ENCODE results near the gene TMEM127.

The TMEM127 gene

GRCh38 chr2:96265840-96266679, at the start of gene TMEM127, which contains the start of gene CIAO1:
Gene TMEM127 (minus strand): TSS chr2:96265997. CDS start chr2:96265381, 616 bp downstream.
Gene CIAO1 (plus strand): TSS chr2:96266225. CDS start chr2:96266351, 126 bp downstream.
- Histone ChIP-seq H3K36me3 (ENCODE audit: control insufficient read depth in 2 of 2, insufficient read depth in 2 of 2, low read length in 2 of 2) (peaks cover 32 to 42% of the 10 kb centered on the region in 2 donors), H3K4me3 (ENCODE audit: low read length in 2 of 2) (peak within 1 kb of the TSS; percentile 95 to 96), H3K9ac (ENCODE audit: low read depth in 1 of 2, low read length in 2 of 2) (peak within 1 kb of the TSS; percentile 85 to 97), H3K27ac (ENCODE audit: low read depth in 2 of 2, low read length in 2 of 2) (peak within 1 kb of the TSS; percentile 92 to 93), H3K9me3 (ENCODE audit: control insufficient read depth in 2 of 2, low read length in 2 of 2) (no peaks in the 10 kb centered on the region), H3K27me3 (ENCODE audit: control insufficient read depth in 2 of 2, insufficient read depth in 2 of 2, low read length in 2 of 2) (no peaks in the 10 kb centered on the region), H3K4me1 (ENCODE audit: control insufficient read depth in 2 of 2, insufficient read depth in 2 of 2, low read length in 2 of 2) (peaks cover 32 to 34% of the 10 kb centered on the region in 2 donors)

GRCh38 chr2:96315005-96315399, 49.2 kb upstream of the TMEM127 start:
- Histone ChIP-seq H3K4me1 (ENCODE audit: control insufficient read depth in 2 of 2, insufficient read depth in 2 of 2, low read length in 2 of 2) (no peaks in the 10 kb centered on the region), H3K9me3 (ENCODE audit: control insufficient read depth in 2 of 2, low read length in 2 of 2) (no peaks in the 10 kb centered on the region), H3K27ac (ENCODE audit: low read depth in 2 of 2, low read length in 2 of 2) (no peak overlapping the region)

GRCh38 chr2:96308248-96308647, 42.5 kb upstream of the TMEM127 start:
- Histone ChIP-seq H3K9ac (ENCODE audit: low read depth in 1 of 2, low read length in 2 of 2) (no peak overlapping the region), H3K9me3 (ENCODE audit: control insufficient read depth in 2 of 2, low read length in 2 of 2) (no peaks in the 10 kb centered on the region)

More at GRCh38 chr2:96315005-96315399, 49.2 kb upstream of the TMEM127 start:
- Histone ChIP-seq H3K36me3 (ENCODE audit: control insufficient read depth in 2 of 2, insufficient read depth in 2 of 2, low read length in 2 of 2) (no peaks in the 10 kb centered on the region), H3K27me3 (ENCODE audit: control insufficient read depth in 2 of 2, insufficient read depth in 2 of 2, low read length in 2 of 2) (peaks cover 5 to 10% of the 10 kb centered on the region in 2 donors), H3K4me3 (ENCODE audit: low read length in 2 of 2) (no peak overlapping the region), H3K9ac (ENCODE audit: low read depth in 1 of 2, low read length in 2 of 2) (no peak overlapping the region)

GRCh38 chr2:96306370-96306769, 40.6 kb upstream of the TMEM127 start:
- Histone ChIP-seq H3K36me3 (ENCODE audit: control insufficient read depth in 2 of 2, insufficient read depth in 2 of 2, low read length in 2 of 2) (peaks cover 19 to 21% of the 10 kb centered on the region in 2 donors), H3K27me3 (ENCODE audit: control insufficient read depth in 2 of 2, insufficient read depth in 2 of 2, low read length in 2 of 2) (no peaks in the 10 kb centered on the region), H3K4me1 (ENCODE audit: control insufficient read depth in 2 of 2, insufficient read depth in 2 of 2, low read length in 2 of 2) (peaks cover 9 to 14% of the 10 kb centered on the region in 2 donors), H3K9ac (ENCODE audit: low read depth in 1 of 2, low read length in 2 of 2) (peak overlapping the region; percentile 26 to 88), H3K4me3 (ENCODE audit: low read length in 2 of 2) (peak overlapping the region; percentile 76 to 99), H3K27ac (ENCODE audit: low read depth in 2 of 2, low read length in 2 of 2) (no peak overlapping the region), H3K9me3 (ENCODE audit: control insufficient read depth in 2 of 2, low read length in 2 of 2) (no peaks in the 10 kb centered on the region)

More at GRCh38 chr2:96308248-96308647, 42.5 kb upstream of the TMEM127 start:
- Histone ChIP-seq H3K4me1 (ENCODE audit: control insufficient read depth in 2 of 2, insufficient read depth in 2 of 2, low read length in 2 of 2) (peaks cover 9 to 14% of the 10 kb centered on the region in 2 donors), H3K27ac (ENCODE audit: low read depth in 2 of 2, low read length in 2 of 2) (no peak overlapping the region), H3K4me3 (ENCODE audit: low read length in 2 of 2) (no peak overlapping the region), H3K36me3 (ENCODE audit: control insufficient read depth in 2 of 2, insufficient read depth in 2 of 2, low read length in 2 of 2) (peaks cover under 1 to 2% of the 10 kb centered on the region in 2 donors), H3K27me3 (ENCODE audit: control insufficient read depth in 2 of 2, insufficient read depth in 2 of 2, low read length in 2 of 2) (no peaks in the 10 kb centered on the region)

GRCh38 chr2:96305979-96306308, 40.1 kb upstream of the TMEM127 start:
- Histone ChIP-seq H3K27me3 (ENCODE audit: control insufficient read depth in 2 of 2, insufficient read depth in 2 of 2, low read length in 2 of 2) (no peaks in the 10 kb centered on the region), H3K9me3 (ENCODE audit: control insufficient read depth in 2 of 2, low read length in 2 of 2) (no peaks in the 10 kb centered on the region), H3K9ac (ENCODE audit: low read depth in 1 of 2, low read length in 2 of 2) (peak overlapping the region; percentile 88 to 96), H3K36me3 (ENCODE audit: control insufficient read depth in 2 of 2, insufficient read depth in 2 of 2, low read length in 2 of 2) (peaks cover 23 to 25% of the 10 kb centered on the region in 2 donors), H3K4me1 (ENCODE audit: control insufficient read depth in 2 of 2, insufficient read depth in 2 of 2, low read length in 2 of 2) (peaks cover 9 to 14% of the 10 kb centered on the region in 2 donors), H3K27ac (ENCODE audit: low read depth in 2 of 2, low read length in 2 of 2) (peak overlapping the region; percentile 70 to 91), H3K4me3 (ENCODE audit: low read length in 2 of 2) (peak overlapping the region; percentile 76 to 99)

- Histone ChIP-seq H3K4me3 (ENCODE audit: low read length in 2 of 2) (peak within 1 kb of the TSS; percentile 76 to 99), H3K36me3 (ENCODE audit: control insufficient read depth in 2 of 2, insufficient read depth in 2 of 2, low read length in 2 of 2) (peaks cover 25 to 28% of the 10 kb centered on the region in 2 donors), H3K27ac (ENCODE audit: low read depth in 2 of 2, low read length in 2 of 2) (peak within 1 kb of the TSS; percentile 70 to 91), H3K4me1 (ENCODE audit: control insufficient read depth in 2 of 2, insufficient read depth in 2 of 2, low read length in 2 of 2) (peaks cover 9 to 14% of the 10 kb centered on the region in 2 donors), H3K27me3 (ENCODE audit: control insufficient read depth in 2 of 2, insufficient read depth in 2 of 2, low read length in 2 of 2) (no peaks in the 10 kb centered on the region), H3K9me3 (ENCODE audit: control insufficient read depth in 2 of 2, low read length in 2 of 2) (no peaks in the 10 kb centered on the region), H3K9ac (ENCODE audit: low read depth in 1 of 2, low read length in 2 of 2) (peak within 1 kb of the TSS; percentile 88 to 96)
These were observed 39.5 kb upstream of the TMEM127 start, which contains the start of gene SNRNP200 for GRCh38 chr2:96305091-96305978. Gene SNRNP200 (minus strand): TSS chr2:96305546. CDS start chr2:96305437, 109 bp downstream.

GRCh38 chr2:96304606-96305005, 38.8 kb upstream of the TMEM127 start:
- H3K9ac ChIP-seq (ENCODE audit: low read depth in 1 of 2, low read length in 2 of 2), result peak overlapping the region; percentile 88 to 96
- H3K9me3 ChIP-seq (ENCODE audit: control insufficient read depth in 2 of 2, low read length in 2 of 2), result no peaks in the 10 kb centered on the region
- H3K4me1 ChIP-seq (ENCODE audit: control insufficient read depth in 2 of 2, insufficient read depth in 2 of 2, low read length in 2 of 2), result peaks cover 9 to 14% of the 10 kb centered on the region in 2 donors
- H3K27me3 ChIP-seq (ENCODE audit: control insufficient read depth in 2 of 2, insufficient read depth in 2 of 2, low read length in 2 of 2), result no peaks in the 10 kb centered on the region
- peak overlapping the region in 1 of 2 donors; percentile 91 for H3K27ac ChIP-seq (ENCODE audit: low read depth in 2 of 2, low read length in 2 of 2)
- peak overlapping the region; percentile 76 to 99 for H3K4me3 ChIP-seq (ENCODE audit: low read length in 2 of 2)
- peaks cover 31 to 35% of the 10 kb centered on the region in 2 donors for H3K36me3 ChIP-seq (ENCODE audit: control insufficient read depth in 2 of 2, insufficient read depth in 2 of 2, low read length in 2 of 2)

GRCh38 chr2:96301865-96302264, 36.1 kb upstream of the TMEM127 start:
- Histone ChIP-seq H3K27ac (ENCODE audit: low read depth in 2 of 2, low read length in 2 of 2) (no peak overlapping the region), H3K4me1 (ENCODE audit: control insufficient read depth in 2 of 2, insufficient read depth in 2 of 2, low read length in 2 of 2) (peaks cover 9 to 14% of the 10 kb centered on the region in 2 donors), H3K9ac (ENCODE audit: low read depth in 1 of 2, low read length in 2 of 2) (no peak overlapping the region), H3K9me3 (ENCODE audit: control insufficient read depth in 2 of 2, low read length in 2 of 2) (no peaks in the 10 kb centered on the region), H3K4me3 (ENCODE audit: low read length in 2 of 2) (no peak overlapping the region), H3K27me3 (ENCODE audit: control insufficient read depth in 2 of 2, insufficient read depth in 2 of 2, low read length in 2 of 2) (no peaks in the 10 kb centered on the region), H3K36me3 (ENCODE audit: control insufficient read depth in 2 of 2, insufficient read depth in 2 of 2, low read length in 2 of 2) (peaks cover 58 to 62% of the 10 kb centered on the region in 2 donors)

GRCh38 chr2:96296925-96297324, 31.1 kb upstream of the TMEM127 start:
- no peak overlapping the region for H3K4me3 ChIP-seq (ENCODE audit: low read length in 2 of 2)
- H3K4me1 ChIP-seq (ENCODE audit: control insufficient read depth in 2 of 2, insufficient read depth in 2 of 2, low read length in 2 of 2), result no peaks in the 10 kb centered on the region
- H3K27me3 ChIP-seq (ENCODE audit: control insufficient read depth in 2 of 2, insufficient read depth in 2 of 2, low read length in 2 of 2), result no peaks in the 10 kb centered on the region
- H3K27ac ChIP-seq (ENCODE audit: low read depth in 2 of 2, low read length in 2 of 2), result no peak overlapping the region
- no peak overlapping the region for H3K9ac ChIP-seq (ENCODE audit: low read depth in 1 of 2, low read length in 2 of 2)
- peaks cover 83 to 92% of the 10 kb centered on the region in 2 donors for H3K36me3 ChIP-seq (ENCODE audit: control insufficient read depth in 2 of 2, insufficient read depth in 2 of 2, low read length in 2 of 2)
- no peaks in the 10 kb centered on the region for H3K9me3 ChIP-seq (ENCODE audit: control insufficient read depth in 2 of 2, low read length in 2 of 2)

Data from mucosa of rectum (tissue), 2 donors.